Osteocyte (in vitro differentiated cells): ENCODE measurements around the gene ST7. TPM values are rescaled to one million over a fixed set of nuclear protein-coding genes. Genes with fewer than 3 reads are reported as not detected.

Source experiments
- DNase-seq: peaks from one replicate; pipeline ENCODE4 v3.0.0; 2021; ENCODE audit warnings: mixed read lengths; ENCODE audit not compliant: unreplicated experiment; ENCODE audit errors: extremely low spot score
- H3K27ac Mint-ChIP-seq: one replicate; pipeline ENCODE4 v1.8.0; 2021; ENCODE audit warnings: mild to moderate bottlenecking, mixed read lengths; ENCODE audit not compliant: unreplicated experiment
- H3K27me3 Mint-ChIP-seq: one replicate; pipeline ENCODE4 v1.8.0; 2021; ENCODE audit warnings: mixed read lengths; ENCODE audit not compliant: unreplicated experiment
- H3K36me3 Mint-ChIP-seq: one replicate; pipeline ENCODE4 v1.8.0; 2021; ENCODE audit warnings: mixed read lengths; ENCODE audit not compliant: unreplicated experiment
- H3K4me1 Mint-ChIP-seq: one replicate; pipeline ENCODE4 v1.8.0; 2021; ENCODE audit warnings: mixed read lengths; ENCODE audit not compliant: unreplicated experiment
- H3K4me3 Mint-ChIP-seq: one replicate; pipeline ENCODE4 v1.8.0; 2021; ENCODE audit warnings: mild to moderate bottlenecking, moderate library complexity, mixed read lengths; ENCODE audit not compliant: unreplicated experiment
- H3K9me3 Mint-ChIP-seq: one replicate; pipeline ENCODE4 v1.8.0; 2021; ENCODE audit warnings: mixed read lengths; ENCODE audit not compliant: unreplicated experiment
- CTCF ChIP-seq: fragments of 200-600 bp; sonication (generic); IDR thresholded peaks from 2 replicates; pipeline ENCODE4 v1.5.0; 2021; ENCODE audit warnings: antibody characterized with exemption, mild to moderate bottlenecking, moderate library complexity
- total RNA-seq: library from RNA; stranded (reverse); gene quantifications from 2 replicates; pipeline ENCODE4 v1.2.1, GENCODE V29; 2021

ST7 gene
- total RNA-seq, 1 donor from 2014 or later: 68.5 TPM

- Mint-ChIP-seq H3K4me3 (no peak overlapping the region), H3K36me3 (peaks cover 63% of the 10 kb centered on the region), H3K4me1 (peaks cover 46% of the 10 kb centered on the region), H3K9me3 (no peaks in the 10 kb centered on the region), H3K27me3 (no peaks in the 10 kb centered on the region), H3K27ac (no peak overlapping the region)
- DNase-seq: no peak
- TF ChIP-seq CTCF: no peak
Observed at GRCh38 chr7:117192108-117192507, 238.8 kb downstream of the ST7 start.

- Mint-ChIP-seq H3K27me3 (no peaks in the 10 kb centered on the region), H3K36me3 (peaks cover 70% of the 10 kb centered on the region), H3K4me3 (no peak overlapping the region), H3K27ac (peak overlapping the region; percentile 39), H3K4me1 (peaks cover 36% of the 10 kb centered on the region), H3K9me3 (no peaks in the 10 kb centered on the region)
- no peak for TF ChIP-seq CTCF
- no peak for DNase-seq
Observed at GRCh38 chr7:117193564-117193963, 240.3 kb downstream of the ST7 start.

- Mint-ChIP-seq H3K9me3 (no peaks in the 10 kb centered on the region), H3K27me3 (no peaks in the 10 kb centered on the region), H3K36me3 (peaks cover 75% of the 10 kb centered on the region), H3K4me1 (peaks cover 28% of the 10 kb centered on the region), H3K27ac (peak overlapping the region; percentile 15), H3K4me3 (no peak overlapping the region)
- no peak for TF ChIP-seq CTCF
- DNase-seq: no peak
Observed at GRCh38 chr7:117194445-117194844, 241.1 kb downstream of the ST7 start.

- no peaks in the 10 kb centered on the region for H3K9me3 Mint-ChIP-seq
- no peak for TF ChIP-seq CTCF
- H3K27me3 Mint-ChIP-seq: no peaks in the 10 kb centered on the region
- peaks cover 71% of the 10 kb centered on the region for H3K36me3 Mint-ChIP-seq
- no peak overlapping the region for H3K27ac Mint-ChIP-seq
- DNase-seq: no peak
- no peak overlapping the region for H3K4me3 Mint-ChIP-seq
- H3K4me1 Mint-ChIP-seq: peaks cover 25% of the 10 kb centered on the region
Observed at GRCh38 chr7:117195361-117196029, 242.2 kb downstream of the ST7 start.

GRCh38 chr7:117200132-117200531, 246.8 kb downstream of the ST7 start:
- H3K4me1 Mint-ChIP-seq: peaks cover 28% of the 10 kb centered on the region
- no peak overlapping the region for H3K27ac Mint-ChIP-seq
- no peak overlapping the region for H3K4me3 Mint-ChIP-seq
- H3K36me3 Mint-ChIP-seq: peaks cover 55% of the 10 kb centered on the region
- H3K27me3 Mint-ChIP-seq: no peaks in the 10 kb centered on the region
- no peak for TF ChIP-seq CTCF
- H3K9me3 Mint-ChIP-seq: no peaks in the 10 kb centered on the region
- no peak for DNase-seq
